ENCODE results near the gene PTPN23. TPM values are rescaled to one million over a fixed set of nuclear protein-coding genes. Genes with fewer than 3 reads are reported as not detected.
A peak's percentile ranks its signal among the peaks of the same experiment; 100 is the strongest.

PTPN23 gene
- total and polyA plus RNA-seq, 7 donors: 7.8 to 26.9 (median 11.4) TPM

DNA sequence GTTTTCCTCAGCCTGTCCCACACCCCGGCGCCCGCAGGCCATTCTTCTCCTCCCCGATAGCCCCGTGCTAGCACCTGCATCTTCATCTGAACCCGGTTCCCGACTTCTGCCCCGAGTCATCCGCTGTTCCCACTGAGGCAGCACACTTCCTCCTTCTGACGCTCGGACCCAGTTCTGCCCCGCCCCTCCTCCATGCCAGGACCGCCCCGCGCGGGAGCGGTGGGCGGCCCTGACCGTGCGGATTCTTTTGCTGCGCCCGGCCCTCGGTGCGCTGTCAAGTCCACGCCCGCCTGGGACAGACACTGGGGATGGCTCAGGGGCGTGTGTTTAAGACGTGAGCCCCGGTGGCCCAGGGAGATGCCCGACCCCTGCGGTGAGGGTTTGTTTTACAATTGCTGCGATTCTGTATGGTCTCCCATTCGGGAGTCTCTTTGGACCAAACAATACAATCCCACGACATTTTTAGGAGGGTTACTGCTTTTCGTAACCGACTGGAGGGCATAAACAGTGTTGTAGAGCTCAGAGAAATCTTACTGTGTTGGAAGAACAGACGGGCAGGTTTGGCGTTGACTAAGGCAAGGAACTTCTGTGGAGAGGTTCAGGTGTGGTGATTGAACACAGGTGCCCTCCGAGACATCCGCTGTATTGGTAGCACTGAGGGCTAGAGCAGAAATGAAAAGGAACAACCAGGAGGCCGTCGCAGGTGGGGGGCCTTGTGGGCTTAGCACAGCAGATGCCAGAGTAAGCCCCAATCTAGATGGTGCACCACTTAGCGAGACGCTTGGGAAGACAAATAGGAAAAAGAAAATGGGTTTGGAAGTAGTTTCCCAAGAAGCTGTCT lies 716 bp downstream of the PTPN23 start:
- Histone ChIP-seq H3K4me3 (peak overlapping the region; percentile 86 to 99 (median 96)), H3K36me3 (no peaks in the 10 kb centered on the region), H3K9me3 (no peaks in the 10 kb centered on the region), H3K4me1 (peaks cover 0 to 56% (median 32%) of the 10 kb centered on the region in 4 donors), H3K27ac (peak overlapping the region; percentile 96 to 99 (median 98)), H3K27me3 (no peaks in the 10 kb centered on the region)
- peak; percentile 94 for DNase-seq
- TF ChIP-seq POLR2AphosphoS5 (IDR thresholded peaks at IDR 0.05) (no peak), POLR2A (IDR thresholded peaks at IDR 0.05) (no peak)
- TF ChIP-seq, protein P1, sequence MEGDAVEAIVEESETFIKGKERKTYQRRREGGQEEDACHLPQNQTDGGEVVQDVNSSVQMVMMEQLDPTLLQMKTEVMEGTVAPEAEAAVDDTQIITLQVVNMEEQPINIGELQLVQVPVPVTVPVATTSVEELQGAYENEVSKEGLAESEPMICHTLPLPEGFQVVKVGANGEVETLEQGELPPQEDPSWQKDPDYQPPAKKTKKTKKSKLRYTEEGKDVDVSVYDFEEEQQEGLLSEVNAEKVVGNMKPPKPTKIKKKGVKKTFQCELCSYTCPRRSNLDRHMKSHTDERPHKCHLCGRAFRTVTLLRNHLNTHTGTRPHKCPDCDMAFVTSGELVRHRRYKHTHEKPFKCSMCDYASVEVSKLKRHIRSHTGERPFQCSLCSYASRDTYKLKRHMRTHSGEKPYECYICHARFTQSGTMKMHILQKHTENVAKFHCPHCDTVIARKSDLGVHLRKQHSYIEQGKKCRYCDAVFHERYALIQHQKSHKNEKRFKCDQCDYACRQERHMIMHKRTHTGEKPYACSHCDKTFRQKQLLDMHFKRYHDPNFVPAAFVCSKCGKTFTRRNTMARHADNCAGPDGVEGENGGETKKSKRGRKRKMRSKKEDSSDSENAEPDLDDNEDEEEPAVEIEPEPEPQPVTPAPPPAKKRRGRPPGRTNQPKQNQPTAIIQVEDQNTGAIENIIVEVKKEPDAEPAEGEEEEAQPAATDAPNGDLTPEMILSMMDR (IDR thresholded peaks at IDR 0.05): no peak
- intact Hi-C loops (cut with DNase I): loop anchor here (2.0 to 5.0 kb wide), 2 partner anchors 99 to 219 kb away; partner anchors contain the start of genes KIF9, KLHL18 and SETD2
- 8 to 9% methylated on average over 44 of the region's 44 CpGs for WGBS, 2 donors

- H3K4me1 ChIP-seq: peaks cover 0 to 51% (median 25%) of the 10 kb centered on the region in 4 donors
- WGBS, 2 donors: 90 to 92% methylated on average over 4 of the region's 4 CpGs
- no peaks in the 10 kb centered on the region for H3K9me3 ChIP-seq
- no peak for DNase-seq
- no peaks in the 10 kb centered on the region for H3K27me3 ChIP-seq
- intact Hi-C loops (cut with DNase I): loop anchor here (5.0 kb wide), 1 partner anchor 222 kb away; the partner anchor contains the start of gene SETD2
- TF ChIP-seq, protein P1 (IDR thresholded peaks at IDR 0.05): no peak
- TF ChIP-seq POLR2A (IDR thresholded peaks at IDR 0.05): no peak
- peaks cover 0 to 13% (median 0%) of the 10 kb centered on the region in 4 donors for H3K36me3 ChIP-seq
- no peak overlapping the region for H3K27ac ChIP-seq
- H3K4me3 ChIP-seq: no peak overlapping the region
These were observed 3.6 kb downstream of the PTPN23 start for GRCh38 chr3:47384425-47384824.

- intact Hi-C loops (cut with DNase I): no loop called here
- TF ChIP-seq POLR2AphosphoS5 (IDR thresholded peaks at IDR 0.05) (no peak), POLR2A (IDR thresholded peaks at IDR 0.05) (no peak), EP300 (IDR thresholded peaks at IDR 0.05) (no peak)
- TF ChIP-seq, protein P1 (IDR thresholded peaks at IDR 0.05): no peak
- no peaks in the 10 kb centered on the region for H3K27me3 ChIP-seq
- no peak for DNase-seq
- H3K9me3 ChIP-seq: no peaks in the 10 kb centered on the region
- peaks cover 0 to 45% (median 20%) of the 10 kb centered on the region in 4 donors for H3K4me1 ChIP-seq
- peaks cover 0 to 13% (median 0%) of the 10 kb centered on the region in 4 donors for H3K36me3 ChIP-seq
- 90 to 93% methylated on average over 4 of the region's 4 CpGs for WGBS, 2 donors
- no peak overlapping the region for H3K4me3 ChIP-seq
- H3K27ac ChIP-seq: no peak overlapping the region
These were observed 4.2 kb downstream of the PTPN23 start for GRCh38 chr3:47385007-47385406.

DNA sequence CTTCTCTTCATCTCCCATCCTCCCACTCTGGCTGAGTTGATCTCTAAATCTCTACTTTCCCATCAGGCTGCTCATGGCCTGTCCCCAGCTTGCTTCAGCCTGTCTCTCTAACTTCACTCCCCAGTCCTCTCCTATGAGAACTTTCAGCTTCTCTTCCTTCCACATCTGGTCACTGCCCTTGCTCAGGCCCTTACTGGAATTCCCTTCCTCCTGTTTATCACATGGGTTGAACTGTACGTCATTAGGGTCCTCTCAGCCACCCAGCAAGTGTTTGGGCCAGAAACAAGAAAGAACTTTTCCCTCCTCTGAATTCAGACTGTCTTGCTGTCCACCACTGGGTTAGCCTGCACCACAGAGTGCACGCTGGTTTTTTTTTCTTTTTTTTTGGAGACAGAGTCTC lies 5.0 kb downstream of the PTPN23 start:
- Histone ChIP-seq H3K27me3 (no peaks in the 10 kb centered on the region), H3K27ac (no peak overlapping the region), H3K36me3 (peaks cover 0 to 13% (median 0%) of the 10 kb centered on the region in 4 donors), H3K9me3 (no peaks in the 10 kb centered on the region), H3K4me1 (peaks cover 0 to 41% (median 18%) of the 10 kb centered on the region in 4 donors), H3K4me3 (no peak overlapping the region)
- DNase-seq: no peak
- TF ChIP-seq, protein P1 (IDR thresholded peaks at IDR 0.05): no peak
- TF ChIP-seq POLR2A (IDR thresholded peaks at IDR 0.05) (no peak), EP300 (IDR thresholded peaks at IDR 0.05) (no peak), POLR2AphosphoS5 (IDR thresholded peaks at IDR 0.05) (no peak)
- 85 to 90% methylated on average over 2 of the region's 2 CpGs for WGBS, 2 donors
- intact Hi-C loops (cut with DNase I): no loop called here
